Stimulated activated CD8-positive, alpha-beta memory T cell treated with anti-CD3 and anti-CD28 coated beads, Interleukin-7, amount 100 ng/mL, for 1 hour (primary cell): ENCODE measurements around the gene CELSR3.

ENCODE experiments used
- DNase-seq, 2 donors: peaks; one replicate each; pipeline ENCODE4 v3.0.0-alpha.2; 2020; ENCODE audit warnings: low read depth in 2 of 2

Gene CELSR3

GRCh38 chr3:48660800-48661400 lies 1.8 kb downstream of the CELSR3 start:
- no peak for DNase-seq

DNA sequence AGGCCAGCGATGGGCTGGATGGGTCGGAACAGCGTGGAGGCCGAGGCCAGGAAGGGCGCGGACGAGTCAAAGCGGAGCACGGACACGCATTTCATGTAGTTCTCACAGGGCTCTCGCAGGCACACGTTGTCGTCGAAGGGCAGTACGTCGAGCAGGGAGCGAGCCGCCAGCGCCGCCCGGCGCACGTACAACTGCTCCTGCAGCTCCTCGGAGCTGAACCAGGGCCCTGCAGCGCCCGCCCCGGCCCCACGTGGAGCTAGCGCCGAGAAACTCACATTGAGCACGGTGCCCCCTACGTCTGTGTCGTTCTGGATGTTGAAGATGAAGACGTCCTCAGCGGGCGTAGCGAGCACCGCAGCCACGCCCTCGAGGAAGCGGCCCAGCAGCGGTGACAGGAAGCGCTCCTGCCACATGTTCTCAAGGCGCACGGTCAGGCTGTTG lies 5.8 kb downstream of the CELSR3 start:
- no peak for DNase-seq

- DNase-seq, result peak; percentile 60 to 61
These were observed 6.4 kb downstream of the CELSR3 start for GRCh38 chr3:48656061-48656840.

DNA sequence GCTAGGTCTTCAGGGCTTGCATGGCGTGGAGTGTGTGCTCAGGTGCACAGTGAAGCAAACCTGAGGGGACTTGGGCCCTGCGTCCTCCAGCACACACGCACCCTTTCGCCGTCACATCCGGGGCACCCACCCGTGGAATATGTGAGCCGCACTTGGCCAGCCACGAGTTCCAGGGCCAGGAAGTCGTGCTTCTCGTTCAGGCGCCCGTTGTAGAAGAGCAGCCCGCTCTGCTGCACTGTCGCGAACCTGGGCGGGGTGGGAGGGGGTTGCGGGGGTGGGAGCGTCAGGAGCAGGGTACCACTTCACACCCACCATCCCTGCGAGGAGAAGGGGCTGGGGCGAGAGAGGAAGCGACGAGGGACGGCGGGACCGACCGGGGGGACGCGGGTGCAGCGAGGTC lies 7.1 kb downstream of the CELSR3 start:
- no peak for DNase-seq

- no peak for DNase-seq
These were observed 7.6 kb downstream of the CELSR3 start for GRCh38 chr3:48655063-48655462.

DNA sequence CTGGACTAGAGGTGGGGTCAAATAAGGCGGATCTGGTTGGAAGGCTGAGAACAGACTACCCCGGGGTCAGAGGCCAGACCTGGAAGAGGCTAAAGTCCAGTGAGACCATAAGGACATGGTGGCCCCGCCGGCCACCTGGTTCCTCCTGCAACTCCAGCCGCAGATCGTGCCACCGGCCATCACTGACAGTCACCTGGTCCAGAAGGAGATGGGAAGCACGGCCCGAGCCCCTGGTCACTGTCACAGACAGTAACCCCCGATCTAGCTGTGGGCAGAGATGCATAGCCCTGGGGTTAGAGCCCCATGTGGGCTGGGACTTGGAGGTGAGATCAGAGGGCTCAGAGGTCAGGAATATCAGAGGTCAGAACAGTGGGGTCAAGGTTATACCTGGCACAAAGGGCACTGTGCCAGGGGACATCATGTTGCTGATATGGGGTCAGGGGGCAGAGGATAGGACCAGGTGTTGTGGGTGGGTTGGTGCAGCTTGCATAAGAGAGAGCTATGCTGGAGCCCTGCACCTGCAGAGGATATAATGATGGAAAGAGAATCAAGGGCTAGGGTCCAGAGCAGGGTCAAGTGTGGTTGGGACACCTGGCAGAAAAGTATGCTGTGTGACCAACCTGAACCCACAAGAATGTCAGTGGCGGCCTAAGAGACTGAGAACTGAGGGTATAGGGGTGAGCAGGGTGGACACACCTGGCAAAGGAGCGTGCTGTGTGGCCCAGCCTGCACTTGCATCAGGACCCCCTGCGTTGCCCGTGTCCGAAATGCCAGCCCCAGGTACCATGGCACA lies 9.6 kb downstream of the CELSR3 start:
- DNase-seq, result no peak

DNA sequence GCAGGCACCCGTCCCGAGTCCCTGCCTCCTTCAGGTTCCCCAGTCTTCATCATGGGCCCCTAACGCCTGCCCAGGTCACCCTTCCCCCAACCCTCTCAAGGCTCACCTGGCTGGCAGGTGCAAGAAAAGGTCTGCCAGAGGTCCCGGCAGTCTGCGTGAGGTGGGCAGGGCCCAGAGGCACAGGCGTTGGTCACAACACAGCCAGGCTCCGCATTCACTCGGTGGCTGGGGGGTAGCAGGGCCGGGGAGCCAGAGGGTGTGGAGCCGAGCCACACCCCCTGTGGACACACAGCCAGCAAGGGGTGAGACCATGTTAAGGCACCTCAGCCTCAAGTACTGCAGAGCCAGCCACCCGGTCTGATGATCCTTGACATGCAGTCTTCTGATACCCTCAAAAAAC lies 10.9 kb downstream of the CELSR3 start:
- no peak for DNase-seq

GRCh38 chr3:48650723-48651122 lies 12.0 kb downstream of the CELSR3 start:
- no peak for DNase-seq

DNA sequence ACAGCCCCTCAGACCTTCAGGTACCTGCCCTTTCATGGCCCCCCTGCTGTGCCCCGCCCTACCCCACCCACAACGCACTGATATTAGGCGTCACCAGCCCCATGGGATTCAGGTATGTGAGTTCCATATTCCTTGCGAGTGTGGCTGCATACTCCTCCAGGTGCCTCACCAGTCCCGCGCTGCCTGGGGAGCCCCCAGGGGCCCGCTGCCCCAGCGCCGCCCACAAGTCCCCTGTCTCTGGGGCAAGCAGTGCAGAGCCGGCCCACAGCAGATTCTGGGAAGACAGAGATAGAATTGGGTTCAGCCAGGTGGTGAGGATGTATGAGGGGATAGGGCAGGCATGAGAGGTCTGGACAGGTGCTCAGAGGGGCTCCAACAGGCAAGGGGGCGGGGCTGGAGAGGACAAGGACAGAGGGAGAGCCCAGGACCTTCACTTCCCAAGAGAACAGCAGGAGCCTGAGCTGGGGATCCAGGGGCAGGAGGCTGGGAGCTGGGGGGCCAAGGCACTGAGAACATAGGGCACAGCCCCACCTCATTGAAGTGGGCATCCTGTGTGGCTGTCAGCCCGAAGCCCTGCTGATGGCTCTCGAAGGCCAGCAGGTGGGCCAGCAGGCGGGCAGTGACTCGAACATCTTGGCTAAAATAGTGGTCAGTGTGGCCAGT lies 14.4 kb downstream of the CELSR3 start:
- no peak for DNase-seq

- DNase-seq, result no peak
These were observed 15.0 kb downstream of the CELSR3 start for GRCh38 chr3:48647714-48648113.

DNA sequence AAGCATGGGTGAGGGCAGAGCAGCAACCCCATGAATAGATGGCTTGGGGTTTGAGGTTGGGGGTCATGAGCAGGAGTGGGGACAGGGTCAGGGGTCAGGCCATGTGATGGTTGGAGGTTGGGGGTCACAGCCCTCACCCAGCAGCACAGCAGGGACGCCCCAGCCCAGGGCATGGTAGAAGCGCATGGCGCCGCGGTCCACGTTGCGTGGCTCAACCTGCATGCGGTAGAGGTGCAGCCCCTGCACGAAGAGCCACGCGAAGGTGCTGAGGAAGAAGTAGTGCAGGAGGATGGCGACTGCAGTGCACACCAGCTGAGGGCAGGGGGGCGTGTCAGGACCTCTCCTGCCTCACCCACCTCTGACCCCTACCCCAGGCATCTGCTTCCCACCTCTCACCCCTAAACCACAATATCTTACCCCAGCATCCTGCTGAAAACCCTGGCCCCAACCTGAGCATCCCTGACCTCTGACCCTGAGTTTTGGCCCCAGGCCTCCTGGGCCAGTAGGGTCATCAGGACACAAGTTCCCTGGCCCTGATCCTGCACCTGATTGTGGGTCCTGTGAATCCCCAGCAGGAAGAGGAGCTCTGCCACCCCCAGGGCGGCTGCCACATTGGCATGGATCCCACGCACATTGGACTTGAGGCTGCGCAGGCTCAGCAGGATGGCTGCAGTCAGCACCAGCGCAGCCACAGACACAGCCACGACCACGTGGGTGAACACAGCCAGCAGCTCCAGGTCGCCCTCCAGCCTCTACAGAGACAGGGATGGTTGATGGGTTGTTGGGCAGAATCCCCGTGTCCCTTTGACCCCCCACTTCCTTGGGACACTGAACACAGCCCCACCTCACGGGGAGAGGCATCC lies 17.6 kb downstream of the CELSR3 start:
- no peak for DNase-seq

DNA sequence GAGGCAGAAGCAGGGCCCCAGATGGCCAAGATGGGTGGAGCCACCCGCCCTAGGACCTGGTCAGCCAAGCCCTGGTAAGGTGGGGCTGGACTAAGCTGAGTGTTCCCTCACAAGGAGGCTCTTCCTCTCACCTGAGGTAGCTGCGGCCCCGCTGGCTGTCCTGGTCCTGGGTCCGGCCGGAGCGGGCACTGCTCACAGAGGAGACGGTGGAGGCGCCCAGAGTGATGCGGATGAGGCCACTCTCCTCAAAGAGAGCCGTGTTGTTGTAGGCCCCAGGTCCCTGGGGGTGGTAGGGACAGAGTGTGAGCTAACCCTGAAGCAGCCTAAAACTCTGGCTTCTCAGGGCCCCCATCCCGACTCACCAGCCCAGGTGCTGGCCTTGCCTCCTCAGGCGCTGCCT lies 20.1 kb downstream of the CELSR3 start:
- no peak for DNase-seq

DNA sequence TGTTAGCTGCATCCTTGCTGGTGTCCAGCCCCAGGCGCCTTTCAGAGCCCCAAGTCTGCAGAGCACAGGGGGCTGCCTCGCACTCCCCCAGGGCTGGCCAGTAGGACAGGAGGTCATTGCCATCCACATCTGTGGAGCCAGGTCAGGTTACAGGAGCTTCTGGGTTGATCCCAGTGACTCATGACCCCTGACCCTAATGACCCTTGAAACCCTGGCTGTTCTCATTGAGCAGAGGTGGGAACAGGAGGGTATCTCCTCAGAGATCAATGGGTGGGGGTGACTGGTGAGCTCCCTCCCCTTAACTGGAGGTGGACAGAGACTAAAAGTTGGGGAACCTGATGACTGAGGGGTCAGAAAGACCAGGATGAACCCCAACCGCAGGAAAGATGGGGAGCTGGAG lies 21.3 kb downstream of the CELSR3 start:
- DNase-seq, result no peak

DNA sequence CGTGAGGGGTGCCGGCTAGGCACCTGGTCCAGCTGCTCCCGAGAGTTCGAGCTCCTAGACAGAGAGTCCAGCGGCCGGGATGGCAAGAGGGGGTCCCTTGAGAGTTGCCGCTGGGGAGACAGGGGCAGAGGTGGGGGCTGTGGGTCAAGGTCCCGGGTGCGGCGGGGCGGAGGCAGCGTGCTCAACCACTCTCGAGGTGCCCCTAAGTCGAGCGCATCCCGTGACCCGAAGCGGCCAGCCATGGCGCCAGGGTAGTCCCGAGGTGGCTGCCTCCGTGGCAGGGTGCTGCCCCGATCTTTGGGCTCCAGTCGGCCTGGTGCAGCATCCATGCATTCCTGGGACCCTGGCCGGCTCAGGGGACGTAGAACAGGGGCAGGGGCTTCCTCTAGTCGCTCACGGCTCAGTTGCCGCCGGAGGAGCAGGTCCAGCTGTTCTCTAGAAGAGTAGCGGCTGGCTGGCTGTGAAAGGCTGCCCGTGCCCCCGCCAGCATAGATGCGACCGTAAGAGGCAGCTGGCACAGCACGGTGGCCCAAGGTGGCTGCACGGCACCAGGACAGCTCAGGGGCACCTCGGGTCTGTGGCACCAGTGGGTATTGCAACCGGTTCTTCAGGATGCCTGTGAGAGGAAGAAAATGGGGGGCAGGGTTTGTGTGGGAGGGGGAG lies 22.6 kb downstream of the CELSR3 start:
- no peak for DNase-seq

- no peak for DNase-seq
These were observed 25.4 kb downstream of the CELSR3 start for GRCh38 chr3:48637305-48637704.

- no peak for DNase-seq
These were observed 26.5 kb downstream of the CELSR3 start for GRCh38 chr3:48636149-48636655.

DNA sequence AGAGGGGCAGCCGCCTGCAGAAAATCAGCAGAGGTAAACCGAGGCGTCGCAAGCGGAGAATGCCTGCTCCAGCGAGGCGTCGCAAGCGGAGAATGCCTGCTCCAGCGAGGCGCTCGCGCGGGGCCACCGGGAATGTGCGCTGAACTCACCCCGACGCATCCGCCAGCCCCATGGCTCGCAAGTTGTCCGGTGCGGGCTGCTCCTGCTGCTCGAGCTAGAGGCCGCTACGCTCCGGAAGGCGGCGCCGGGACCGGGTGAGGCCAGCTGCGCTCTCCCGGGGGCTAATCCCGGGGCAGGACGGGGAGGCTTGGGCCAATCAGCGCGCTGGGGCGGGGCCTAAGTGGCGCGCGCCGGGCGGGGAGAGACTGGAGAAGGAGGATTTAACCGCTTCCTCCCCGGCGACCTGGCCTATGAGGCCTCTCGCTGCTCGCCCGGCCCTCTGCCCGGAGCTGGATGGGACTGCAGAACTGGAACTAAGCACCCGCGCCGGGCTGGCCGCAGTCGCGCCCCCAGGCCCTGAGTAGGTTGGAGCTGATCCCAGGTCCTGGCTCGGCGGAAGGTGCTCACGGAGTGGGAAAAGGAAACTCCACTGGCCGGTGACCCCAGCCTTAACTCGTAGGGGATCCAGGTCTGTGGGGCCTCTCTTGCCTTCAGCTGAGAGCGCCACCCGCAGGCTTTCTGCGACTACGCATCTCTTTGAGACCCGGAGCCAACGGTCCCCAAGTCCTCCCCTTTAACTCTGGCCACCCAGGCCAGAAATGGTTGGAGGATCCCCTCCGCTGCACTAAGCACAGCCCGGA lies 27.3 kb downstream of the CELSR3 start, which contains the start of gene SLC26A6:
TSS of gene SLC26A6 (minus strand) at position 240 of the 800 bp plus-strand sequence. CDS start at position 172, 68 bp downstream.
- peak; percentile 82 to 85 for DNase-seq

GRCh38 chr3:48634661-48635221 lies 27.9 kb downstream of the CELSR3 start:
- DNase-seq, result peak in 1 of 2 donors; percentile 35

GRCh38 chr3:48633743-48634142 lies 28.9 kb downstream of the CELSR3 start:
- DNase-seq, result no peak
